H9 (cell line): ENCODE data around the gene SRGAP1. TPM values are rescaled to one million over a fixed set of nuclear protein-coding genes. Genes with fewer than 3 reads are reported as not detected.

Source experiments
- DNase-seq: peaks from one replicate; pipeline ENCODE4 v3.0.0-alpha.2; 2017
- H2AFZ ChIP-seq: one replicate; pipeline ENCODE4 v1.6.1; 2013; ENCODE audit warnings: mild to moderate bottlenecking, low read length, control low read depth, moderate library complexity
- H2AK5ac ChIP-seq: 2 replicates; pipeline ENCODE4 v1.6.1; 2013; ENCODE audit warnings: low read length, control low read depth, mixed read lengths; ENCODE audit not compliant: insufficient read length
- H2BK120ac ChIP-seq: one replicate; pipeline ENCODE4 v1.6.1; 2013; ENCODE audit warnings: low read depth, mild to moderate bottlenecking, low read length, control low read depth, inconsistent platforms; ENCODE audit not compliant: poor library complexity, severe bottlenecking
- H2BK12ac ChIP-seq: 2 replicates; pipeline ENCODE4 v1.6.1; 2013; ENCODE audit warnings: low read length, control low read depth, mixed read lengths, low read depth; ENCODE audit not compliant: insufficient read length
- H2BK15ac ChIP-seq: 2 replicates; pipeline ENCODE4 v1.6.1; 2013; ENCODE audit warnings: low read depth, low read length, control low read depth
- H2BK20ac ChIP-seq: one replicate; pipeline ENCODE4 v1.6.1; 2013; ENCODE audit warnings: low read depth, mild to moderate bottlenecking, low read length, control low read depth, inconsistent platforms; ENCODE audit not compliant: poor library complexity, severe bottlenecking
- H2BK5ac ChIP-seq: 2 replicates; pipeline ENCODE4 v1.6.1; 2013; ENCODE audit warnings: low read length, control low read depth, mixed read lengths; ENCODE audit not compliant: insufficient read length
- H3K14ac ChIP-seq: 2 replicates; pipeline ENCODE4 v1.6.1; 2013; ENCODE audit warnings: low read length, control low read depth; ENCODE audit not compliant: insufficient read depth
- H3K18ac ChIP-seq: 2 replicates; pipeline ENCODE4 v1.6.1; 2013; ENCODE audit warnings: low read depth, mild to moderate bottlenecking, mixed read lengths, low read length, control low read depth; ENCODE audit not compliant: insufficient read length
- H3K23ac ChIP-seq: 2 replicates; pipeline ENCODE4 v1.6.1; 2013; ENCODE audit warnings: low read length, control low read depth, mixed read lengths, low read depth; ENCODE audit not compliant: insufficient read length
- H3K23me2 ChIP-seq: 2 replicates; pipeline ENCODE4 v1.6.1; 2013; ENCODE audit warnings: low read depth, mild to moderate bottlenecking, mixed read lengths, low read length, control low read depth; ENCODE audit not compliant: insufficient read length, poor library complexity, severe bottlenecking
- H3K27ac ChIP-seq: 2 replicates; pipeline ENCODE4 v1.5.1; 2013; ENCODE audit warnings: low read length, control low read depth, mixed read lengths, low read depth; ENCODE audit not compliant: insufficient read length
- H3K27me3 ChIP-seq: 2 replicates; pipeline ENCODE4 v1.6.1; 2013; ENCODE audit warnings: low read length, control low read depth, inconsistent platforms; ENCODE audit not compliant: insufficient read depth
- H3K4ac ChIP-seq: 2 replicates; pipeline ENCODE4 v1.6.1; 2013; ENCODE audit warnings: low read depth, mild to moderate bottlenecking, control low read depth, inconsistent platforms, low read length, moderate library complexity
- H3K4me1 ChIP-seq: 2 replicates; pipeline ENCODE4 v1.6.1; 2013; ENCODE audit warnings: low read length, control low read depth, inconsistent platforms; ENCODE audit not compliant: insufficient read depth
- H3K4me2 ChIP-seq: 2 replicates; pipeline ENCODE4 v1.6.1; 2013; ENCODE audit warnings: low read length, control low read depth, mixed read lengths; ENCODE audit not compliant: insufficient read length, insufficient read depth
- H3K56ac ChIP-seq: 2 replicates; pipeline ENCODE4 v1.6.1; 2013; ENCODE audit warnings: low read depth, mild to moderate bottlenecking, mixed read lengths, low read length, control low read depth; ENCODE audit not compliant: insufficient read length
- H3K79me1 ChIP-seq: 2 replicates; pipeline ENCODE4 v1.6.1; 2013; ENCODE audit warnings: low read depth, mild to moderate bottlenecking, moderate library complexity, low read length, control low read depth, inconsistent platforms; ENCODE audit not compliant: insufficient read depth, poor library complexity, severe bottlenecking
- H3K79me2 ChIP-seq: 2 replicates; pipeline ENCODE4 v1.6.1; 2013; ENCODE audit warnings: low read length, control low read depth, inconsistent platforms; ENCODE audit not compliant: insufficient read depth
- H3K9ac ChIP-seq: 2 replicates; pipeline ENCODE4 v1.6.1; 2013; ENCODE audit warnings: low read length, control low read depth, mixed read lengths; ENCODE audit not compliant: insufficient read length; ENCODE audit errors: extremely low read depth
- H3K9me3 ChIP-seq: one replicate; pipeline ENCODE4 v1.6.1; 2013; ENCODE audit warnings: low read depth, low read length, inconsistent platforms; ENCODE audit not compliant: control insufficient read depth
- H3T11ph ChIP-seq: one replicate; pipeline ENCODE4 v1.6.1; 2013; ENCODE audit warnings: mild to moderate bottlenecking, low read length, control low read depth, inconsistent platforms
- H4K20me1 ChIP-seq: one replicate; pipeline ENCODE4 v1.6.1; 2013; ENCODE audit not compliant: control insufficient read depth, insufficient read length, insufficient read depth
- H4K5ac ChIP-seq: 2 replicates; pipeline ENCODE4 v1.6.1; 2013; ENCODE audit warnings: low read depth, mild to moderate bottlenecking, mixed read lengths, low read length, control low read depth; ENCODE audit not compliant: insufficient read length
- H4K8ac ChIP-seq: replicated peaks from 2 replicates; pipeline ENCODE4 v1.6.1; 2013; ENCODE audit warnings: low read length, control low read depth, mixed read lengths, low read depth; ENCODE audit not compliant: insufficient read length
- H4K91ac ChIP-seq: 2 replicates; pipeline ENCODE4 v1.6.1; 2013; ENCODE audit warnings: low read depth, mild to moderate bottlenecking, moderate library complexity, mixed read lengths, low read length, control low read depth; ENCODE audit not compliant: insufficient read length
- H3K27ac Mint-ChIP-seq, 3 experiments: 2 replicates in 2 of 3; 3 replicates in 1 of 3; pipeline ENCODE4 v1.8.0; 2020 to 2021; ENCODE audit warnings: mixed read lengths in 3 of 3, mild to moderate bottlenecking in 1 of 3, moderate library complexity in 1 of 3
- H3K27me3 Mint-ChIP-seq: 2 replicates; pipeline ENCODE4 v1.8.0; 2021; ENCODE audit warnings: low read depth, mild to moderate bottlenecking, moderate library complexity, mixed read lengths
- H3K36me3 Mint-ChIP-seq, 3 experiments: 2 replicates in 2 of 3; 3 replicates in 1 of 3; pipeline ENCODE4 v1.8.0; 2020 to 2021; ENCODE audit warnings: low read depth in 3 of 3, mixed read lengths in 3 of 3; ENCODE audit not compliant: insufficient read depth in 1 of 3
- H3K4me1 Mint-ChIP-seq, 2 experiments: 2 replicates each; pipeline ENCODE4 v1.8.0; 2020; ENCODE audit warnings: mixed read lengths in 2 of 2
- H3K4me3 Mint-ChIP-seq, 2 experiments: 2 replicates in 1 of 2; 3 replicates in 1 of 2; pipeline ENCODE4 v1.8.0; 2020 to 2021; ENCODE audit warnings: mild to moderate bottlenecking in 2 of 2, mixed read lengths in 2 of 2, moderate library complexity in 1 of 2
- H3K9me3 Mint-ChIP-seq, 2 experiments: 2 replicates in 1 of 2; 3 replicates in 1 of 2; pipeline ENCODE4 v1.8.0; 2020; ENCODE audit warnings: mild to moderate bottlenecking in 2 of 2, mixed read lengths in 2 of 2, moderate library complexity in 1 of 2
- WGBS: extraction: QIAGEN DNeasy Blood & Tissue Kit; methylation state at CpG from one replicate; pipeline ENCODE4 v1.1.7; 2013; ENCODE audit warnings: missing lambda C conversion rate, low lambda C conversion rate, mixed read lengths; ENCODE audit not compliant: insufficient read length; ENCODE audit errors: extremely low coverage; 5-methylcytosine and 5-hydroxymethylcytosine counted together
- total RNA-seq: library from RNA; stranded (reverse); gene quantifications from 2 replicates; pipeline ENCODE4 v1.2.1, GENCODE V29; 2021
- TF ChIP-seq, protein P1 (sequence below): fragments of 200-600 bp; sonication (generic); conservative IDR thresholded peaks from 3 replicates; pipeline ENCODE4 v1.8.0; 2021; ENCODE audit warnings: antibody characterized with exemption, mild to moderate bottlenecking

Gene SRGAP1
- total RNA-seq, 1 experiment from 2014 or later = 4.8 TPM

DNA sequence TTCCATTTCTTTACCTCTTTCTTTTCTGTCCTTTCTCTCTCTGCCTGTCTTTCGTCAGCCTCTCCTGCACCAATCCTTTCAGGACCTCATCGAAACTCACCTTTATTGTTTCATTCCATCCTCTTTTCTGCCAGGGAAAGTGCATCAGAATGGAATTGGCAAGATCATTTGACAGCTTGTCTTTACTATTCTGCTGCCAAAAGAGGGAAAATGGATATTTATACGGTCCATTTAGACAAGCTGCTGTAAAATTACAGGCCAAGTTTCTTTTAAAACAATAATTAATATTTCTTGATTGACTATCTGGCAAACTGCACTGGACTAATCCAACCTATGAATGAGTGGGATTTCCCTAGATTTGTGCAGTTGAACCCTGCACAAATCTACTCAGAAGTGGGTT is 7.6 kb upstream of the SRGAP1 start:
- WGBS = no CpG with 5 or more reads among the region's 3 CpGs
- no peak overlapping the region for H4K91ac ChIP-seq
- H3K23me2 ChIP-seq = no peaks in the 10 kb centered on the region
- H3K9me3 Mint-ChIP-seq = no peaks in the 10 kb centered on the region
- H2BK5ac ChIP-seq = no peak overlapping the region
- H3K27me3 ChIP-seq = no peaks in the 10 kb centered on the region
- H2BK120ac ChIP-seq = no peak overlapping the region
- no peaks in the 10 kb centered on the region for H4K20me1 ChIP-seq
- H3K79me2 ChIP-seq = no peaks in the 10 kb centered on the region
- no peak overlapping the region for H3K23ac ChIP-seq
- DNase-seq = no peak
- H3K4me2 ChIP-seq = no peak overlapping the region
- no peak overlapping the region for H2BK20ac ChIP-seq
- H3K4me1 ChIP-seq = no peaks in the 10 kb centered on the region
- no peak overlapping the region for H3K14ac ChIP-seq
- H3K18ac ChIP-seq = no peak overlapping the region
- no peak overlapping the region for H3K27ac Mint-ChIP-seq
- TF ChIP-seq, protein P1, sequence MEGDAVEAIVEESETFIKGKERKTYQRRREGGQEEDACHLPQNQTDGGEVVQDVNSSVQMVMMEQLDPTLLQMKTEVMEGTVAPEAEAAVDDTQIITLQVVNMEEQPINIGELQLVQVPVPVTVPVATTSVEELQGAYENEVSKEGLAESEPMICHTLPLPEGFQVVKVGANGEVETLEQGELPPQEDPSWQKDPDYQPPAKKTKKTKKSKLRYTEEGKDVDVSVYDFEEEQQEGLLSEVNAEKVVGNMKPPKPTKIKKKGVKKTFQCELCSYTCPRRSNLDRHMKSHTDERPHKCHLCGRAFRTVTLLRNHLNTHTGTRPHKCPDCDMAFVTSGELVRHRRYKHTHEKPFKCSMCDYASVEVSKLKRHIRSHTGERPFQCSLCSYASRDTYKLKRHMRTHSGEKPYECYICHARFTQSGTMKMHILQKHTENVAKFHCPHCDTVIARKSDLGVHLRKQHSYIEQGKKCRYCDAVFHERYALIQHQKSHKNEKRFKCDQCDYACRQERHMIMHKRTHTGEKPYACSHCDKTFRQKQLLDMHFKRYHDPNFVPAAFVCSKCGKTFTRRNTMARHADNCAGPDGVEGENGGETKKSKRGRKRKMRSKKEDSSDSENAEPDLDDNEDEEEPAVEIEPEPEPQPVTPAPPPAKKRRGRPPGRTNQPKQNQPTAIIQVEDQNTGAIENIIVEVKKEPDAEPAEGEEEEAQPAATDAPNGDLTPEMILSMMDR = no peak
- H3K36me3 Mint-ChIP-seq = no peaks in the 10 kb centered on the region
- H4K5ac ChIP-seq = no peak overlapping the region
- H3K4me3 Mint-ChIP-seq = no peak overlapping the region
- no peak overlapping the region for H3K4ac ChIP-seq
- no peak overlapping the region for H2AFZ ChIP-seq
- no peak overlapping the region for H2BK15ac ChIP-seq
- H3K9ac ChIP-seq = no peak overlapping the region
- no peaks in the 10 kb centered on the region for H3K9me3 ChIP-seq
- no peaks in the 10 kb centered on the region for H3K79me1 ChIP-seq
- no peak overlapping the region for H3K27ac ChIP-seq
- no peak overlapping the region for H2AK5ac ChIP-seq
- no peak overlapping the region for H2BK12ac ChIP-seq
- no peak overlapping the region for H3T11ph ChIP-seq
- H3K27me3 Mint-ChIP-seq = no peaks in the 10 kb centered on the region
- no peak overlapping the region for H4K8ac ChIP-seq
- H3K4me1 Mint-ChIP-seq = peaks cover 2 to 4% of the 10 kb centered on the region in 2 experiments; a peak in 3 of 4 replicates
- H3K56ac ChIP-seq = no peak overlapping the region
